K562 (cell line): ENCODE results near the gene THUMPD2. TPM values are rescaled to one million over a fixed set of nuclear protein-coding genes. Genes with fewer than 3 reads are reported as not detected.

ENCODE experiments used
- ADNP ChIP-seq: fragments of 200-800 bp; sonication (Bioruptor generic); IDR thresholded peaks from 2 replicates; pipeline ENCODE4 v1.6.1; 2016; ENCODE audit warnings: missing genetic modification characterization, missing compliant biosample characterization
- AFF1 ChIP-seq, 2 experiments: fragments of 450-650 bp; IDR thresholded peaks; 2 replicates each; pipeline ENCODE4 v1.6.1; 2018; ENCODE audit warnings: mild to moderate bottlenecking in 2 of 2, low read depth in 1 of 2; ENCODE audit not compliant: partially characterized antibody in 2 of 2
- CREB3L1 ChIP-seq: fragments of 450-650 bp; IDR thresholded peaks from 2 replicates; pipeline ENCODE4 v1.6.1; 2014; ENCODE audit warnings: low read depth, mild to moderate bottlenecking, moderate library complexity, borderline replicate concordance
- HDAC2 ChIP-seq: fragments of 450-650 bp; IDR thresholded peaks from 2 replicates; pipeline ENCODE4 v1.6.1; 2016; ENCODE audit warnings: mild to moderate bottlenecking
- HMGXB4 ChIP-seq: sonication (generic); formaldehyde crosslinking; IDR thresholded peaks from 2 replicates; pipeline ENCODE4 v1.8.1; 2023; ENCODE audit warnings: mild to moderate bottlenecking, missing genetic modification reagents
- HSF4 ChIP-seq: fragments of 250-450 bp; sonication (Bioruptor Pico); IDR thresholded peaks from 2 replicates; pipeline ENCODE4 v2.1.2; 2022; ENCODE audit warnings: mild to moderate bottlenecking, moderate library complexity, borderline replicate concordance
- KDM1A ChIP-seq, 2 experiments: fragments of 450-650 bp; IDR thresholded peaks; 2 replicates each; pipeline ENCODE4 v1.6.1; 2016; ENCODE audit warnings: mild to moderate bottlenecking in 2 of 2
- MECOM ChIP-seq: fragments of 250-450 bp; sonication (Bioruptor Pico); IDR thresholded peaks from 2 replicates; pipeline ENCODE4 v1.8.0; 2022; ENCODE audit warnings: inconsistent platforms
- NCOA6 ChIP-seq: fragments of 450-650 bp; IDR thresholded peaks from 2 replicates; pipeline ENCODE4 v1.6.1; 2017; ENCODE audit warnings: mild to moderate bottlenecking
- PCBP1 ChIP-seq: fragments of 200-400 bp; formaldehyde crosslinking; IDR thresholded peaks from 2 replicates; pipeline ENCODE4 v1.6.1; 2018; ENCODE audit warnings: mild to moderate bottlenecking, low read depth, low read length; ENCODE audit not compliant: poor library complexity, severe bottlenecking
- U2AF1 ChIP-seq: fragments of 200-400 bp; formaldehyde crosslinking; optimal IDR thresholded peaks from 2 replicates; pipeline ENCODE3; 2017; ENCODE audit warnings: mild to moderate bottlenecking, low read depth, low read length, moderate library complexity
- VEZF1 ChIP-seq: fragments of 200-800 bp; sonication (Bioruptor generic); IDR thresholded peaks from 2 replicates; pipeline ENCODE4 v1.6.1; 2017; ENCODE audit warnings: missing genetic modification characterization, missing compliant biosample characterization
- ZFP36 ChIP-seq: fragments of 150-350 bp; IDR thresholded peaks from 2 replicates; pipeline ENCODE4 v1.6.1; 2018; ENCODE audit warnings: low read length, low read depth; ENCODE audit not compliant: partially characterized antibody
- ZNF146 ChIP-seq: IDR thresholded peaks from one replicate; pipeline ENCODE4 v1.6.1; 2018; ENCODE audit warnings: missing compliant biosample characterization; ENCODE audit not compliant: unreplicated experiment
- ZNF263 ChIP-seq: sonication (generic); formaldehyde crosslinking; IDR thresholded peaks from 2 replicates; pipeline ENCODE4 v1.8.0; 2022; ENCODE audit warnings: mild to moderate bottlenecking, missing genetic modification reagents, borderline replicate concordance
- ZNF395 ChIP-seq: fragments of 200-800 bp; sonication (Bioruptor generic); IDR thresholded peaks from 2 replicates; pipeline ENCODE4 v1.6.1; 2017; ENCODE audit warnings: missing genetic modification characterization, missing compliant biosample characterization
- ZNF444 ChIP-seq: fragments of 250-450 bp; sonication (Bioruptor Pico); IDR thresholded peaks from 2 replicates; pipeline ENCODE4 v1.4.0; 2020; ENCODE audit warnings: mild to moderate bottlenecking, moderate library complexity
- ZNF785 ChIP-seq: fragments of 250-450 bp; sonication (Bioruptor Pico); IDR thresholded peaks from 2 replicates; pipeline ENCODE4 v1.4.0; 2020; ENCODE audit warnings: mild to moderate bottlenecking
- polyA plus RNA-seq, 8 experiments: library from polyadenylated mRNA; depleted of rRNA in 4 of 8; stranded (reverse) in 5 of 8; unstranded in 3 of 8; fragments of >200 nt; fragmentation: Nextera tagmentation in 2 of 8; fragmentation: Illumina TruSeq in 1 of 8; extraction: Ambion mirVana in 2 of 8; extraction: Trizol in 1 of 8; gene quantifications; 2 replicates each; pipeline versions ENCODE4 v1.2.1 to v1.2.3, GENCODE V29; 2011 to 2014; ENCODE audit warnings: inconsistent platforms in 1 of 8, missing spikeins in 1 of 8
- total RNA-seq, 7 experiments: library from RNA; depleted of rRNA in 6 of 7; stranded (reverse); fragments of >200 nt in 6 of 7; fragmentation: Illumina TruSeq in 2 of 7; extraction: Trizol in 2 of 7; gene quantifications; 2 replicates each; pipeline versions ENCODE4 v1.2.1 to v1.2.3, GENCODE V29; 2011 to 2021; ENCODE audit warnings: low replicate concordance in 1 of 7

The THUMPD2 gene
- total and polyA plus RNA-seq, 9 of the 15 experiments (the other 6 are each of a cell fraction or from before 2014, with no cell fraction given): 9.6 to 40.4 (median 24.0) TPM

- 0 out of 2 replicates have a peak, but pooled peaks have one; percentile 26 for TF ChIP-seq HMGXB4 (CRISPR knock-in tag)
- TF ChIP-seq ZFP36: peak; percentile 89
- TF ChIP-seq ZNF785 (CRISPR knock-in tag): no peak
- no peak for TF ChIP-seq CREB3L1
- peak; percentile 15 for TF ChIP-seq PCBP1
- TF ChIP-seq ZNF146: no peak
- peak; percentile 73; the same call in 1 of the 2 replicates for TF ChIP-seq HDAC2
- peak in 1 of 2 experiments; percentile 94 for TF ChIP-seq AFF1 (IDR thresholded peaks at IDR 0.05; ENCODE audit: low read depth in 1 of 2, partially characterized antibody in 2 of 2)
- no peak for TF ChIP-seq MECOM (CRISPR knock-in tag)
- peak; percentile 16; the same call in 1 of the 2 replicates for TF ChIP-seq ZNF395 (CRISPR knock-in tag)
- TF ChIP-seq VEZF1 (CRISPR knock-in tag): peak; percentile 43
- TF ChIP-seq U2AF1: peak; percentile 7
- peak; percentile 33; the same call in 1 of the 2 replicates for TF ChIP-seq ZNF263 (CRISPR knock-in tag)
- TF ChIP-seq ADNP (tag): peak; percentile 83
- no peak for TF ChIP-seq HSF4 (CRISPR knock-in tag)
- peak; percentile 69 to 99 for TF ChIP-seq KDM1A (IDR thresholded peaks at IDR 0.05)
- no peak for TF ChIP-seq NCOA6
- peak; percentile 96 for TF ChIP-seq ZNF444
These were observed 338 bp upstream of the THUMPD2 start (continued) for GRCh38 chr2:39779341-39779851.
